Neuron (in vitro differentiated cells): ENCODE data around the gene SLC44A5.
"Not testable (repeated sequence)": the region's sequence is repeated elsewhere in the genome, so short reads cannot be mapped to it uniquely, and the experiment has no call there.

Experiments used
- H2AFZ ChIP-seq: one replicate; pipeline ENCODE4 v1.6.1; 2013; ENCODE audit warnings: low read depth, mild to moderate bottlenecking, inconsistent platforms, low read length, moderate library complexity
- H3K27me3 ChIP-seq: one replicate; pipeline ENCODE4 v1.6.1; 2013; ENCODE audit warnings: low read length; ENCODE audit not compliant: insufficient read depth
- H3K36me3 ChIP-seq: one replicate; pipeline ENCODE4 v1.6.1; 2013; ENCODE audit warnings: low read length; ENCODE audit not compliant: insufficient read depth
- H3K4me1 ChIP-seq: one replicate; pipeline ENCODE4 v1.6.1; 2013; ENCODE audit warnings: low read length; ENCODE audit not compliant: insufficient read depth
- H3K4me3 ChIP-seq: 2 replicates; pipeline ENCODE4 v1.5.1; 2013; ENCODE audit warnings: mild to moderate bottlenecking, low read length, moderate library complexity
- H3K9me3 ChIP-seq: one replicate; pipeline ENCODE4 v1.6.1; 2013; ENCODE audit warnings: low read length

SLC44A5 gene

GRCh38 chr1:75492011-75492410 is 118.9 kb downstream of the SLC44A5 start:
- no peak overlapping the region for H3K4me3 ChIP-seq
- H2AFZ ChIP-seq: no peak overlapping the region
- no peaks in the 10 kb centered on the region for H3K27me3 ChIP-seq
- no peaks in the 10 kb centered on the region for H3K4me1 ChIP-seq
- H3K9me3 ChIP-seq: no peaks in the 10 kb centered on the region
- no peaks in the 10 kb centered on the region for H3K36me3 ChIP-seq

DNA sequence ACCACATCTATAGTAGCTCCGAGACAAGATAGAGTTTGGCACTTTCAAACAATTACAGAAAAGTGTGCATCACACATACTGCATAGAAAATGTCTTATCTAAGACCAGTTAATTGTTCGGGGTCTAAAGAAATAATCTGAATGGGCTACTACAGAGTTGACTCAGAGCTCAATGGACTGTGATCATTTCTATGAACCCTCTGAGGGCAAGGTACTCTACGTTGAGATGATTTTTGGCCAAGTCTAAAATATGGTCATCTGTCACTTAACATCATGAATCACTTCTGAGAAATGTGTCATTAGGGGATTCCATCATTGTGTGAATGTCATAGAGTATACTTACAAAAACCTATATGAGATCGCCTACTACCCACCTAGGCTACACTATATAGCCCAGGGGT is 123.5 kb downstream of the SLC44A5 start:
- no peaks in the 10 kb centered on the region for H3K4me1 ChIP-seq
- H3K36me3 ChIP-seq: no peaks in the 10 kb centered on the region
- H2AFZ ChIP-seq: no peak overlapping the region
- H3K27me3 ChIP-seq: no peaks in the 10 kb centered on the region
- peaks cover 10% of the 10 kb centered on the region for H3K9me3 ChIP-seq
- no peak overlapping the region for H3K4me3 ChIP-seq

DNA sequence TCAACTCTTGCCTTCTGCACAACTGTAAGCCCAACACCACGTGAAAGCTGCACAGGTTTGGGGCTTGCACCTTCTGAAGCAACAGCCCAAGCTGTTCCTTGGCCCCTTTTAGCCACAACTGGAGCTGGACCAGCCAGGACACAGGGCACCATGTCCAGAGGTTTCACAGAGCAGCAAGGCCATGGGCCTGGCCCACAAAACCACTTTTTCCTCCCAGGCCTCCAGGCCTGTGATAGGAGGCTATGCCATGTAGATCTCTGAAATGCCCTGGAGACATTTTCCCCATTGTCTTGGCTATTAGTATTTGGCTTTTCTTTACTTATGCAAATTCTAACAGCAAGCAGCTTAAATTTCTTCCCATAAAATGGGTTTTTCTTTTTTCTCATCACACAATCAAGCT is 126.1 kb downstream of the SLC44A5 start:
- H3K27me3 ChIP-seq: no peaks in the 10 kb centered on the region
- peaks cover 10% of the 10 kb centered on the region for H3K9me3 ChIP-seq
- H2AFZ ChIP-seq: no peak overlapping the region
- H3K4me1 ChIP-seq: no peaks in the 10 kb centered on the region
- H3K36me3 ChIP-seq: no peaks in the 10 kb centered on the region
- no peak overlapping the region for H3K4me3 ChIP-seq

GRCh38 chr1:75482951-75483350 is 128.0 kb downstream of the SLC44A5 start:
- H3K4me3 ChIP-seq: no peak overlapping the region
- H3K36me3 ChIP-seq: no peaks in the 10 kb centered on the region
- no peaks in the 10 kb centered on the region for H3K27me3 ChIP-seq
- H3K4me1 ChIP-seq: no peaks in the 10 kb centered on the region
- peaks cover 10% of the 10 kb centered on the region for H3K9me3 ChIP-seq
- no peak overlapping the region for H2AFZ ChIP-seq

DNA sequence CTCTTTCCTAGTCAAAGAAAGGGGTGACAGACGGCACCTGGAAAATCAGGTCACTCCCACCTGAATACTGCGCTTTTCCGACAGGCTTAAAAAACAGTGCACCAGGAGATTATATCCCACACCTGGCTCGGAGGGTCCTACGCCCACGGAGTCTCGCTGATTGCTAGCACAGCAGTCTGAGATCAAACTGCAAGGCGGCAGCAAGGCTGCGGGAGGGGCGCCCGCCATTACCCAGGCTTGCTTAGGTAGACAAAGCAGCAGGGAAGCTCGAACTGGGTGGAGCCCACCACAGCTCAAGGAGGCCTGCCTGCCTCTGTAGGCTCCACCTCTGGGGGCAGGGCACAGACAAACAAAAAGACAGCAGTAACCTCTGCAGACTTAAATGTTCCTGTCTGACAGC is 134.4 kb downstream of the SLC44A5 start:
- H3K4me3 ChIP-seq, H3K36me3 ChIP-seq, H2AFZ ChIP-seq, H3K4me1 ChIP-seq, H3K27me3 ChIP-seq, H3K9me3 ChIP-seq: not testable (repeated sequence)

GRCh38 chr1:75475696-75476095 is 135.2 kb downstream of the SLC44A5 start:
- no peak overlapping the region for H3K4me3 ChIP-seq
- H3K4me1 ChIP-seq: peaks cover 4% of the 10 kb centered on the region
- H2AFZ ChIP-seq: no peak overlapping the region
- no peaks in the 10 kb centered on the region for H3K27me3 ChIP-seq
- no peaks in the 10 kb centered on the region for H3K36me3 ChIP-seq
- H3K9me3 ChIP-seq: no peaks in the 10 kb centered on the region

- no peak overlapping the region for H2AFZ ChIP-seq
- H3K36me3 ChIP-seq: no peaks in the 10 kb centered on the region
- no peaks in the 10 kb centered on the region for H3K9me3 ChIP-seq
- no peaks in the 10 kb centered on the region for H3K27me3 ChIP-seq
- peaks cover 4% of the 10 kb centered on the region for H3K4me1 ChIP-seq
- H3K4me3 ChIP-seq: no peak overlapping the region
These were observed 137.8 kb downstream of the SLC44A5 start for GRCh38 chr1:75472971-75473603.

GRCh38 chr1:75472089-75472970 is 138.6 kb downstream of the SLC44A5 start:
- no peaks in the 10 kb centered on the region for H3K36me3 ChIP-seq
- H3K4me1 ChIP-seq: peaks cover 4% of the 10 kb centered on the region
- no peaks in the 10 kb centered on the region for H3K9me3 ChIP-seq
- H3K27me3 ChIP-seq: no peaks in the 10 kb centered on the region
- H2AFZ ChIP-seq: no peak overlapping the region
- no peak overlapping the region for H3K4me3 ChIP-seq

DNA sequence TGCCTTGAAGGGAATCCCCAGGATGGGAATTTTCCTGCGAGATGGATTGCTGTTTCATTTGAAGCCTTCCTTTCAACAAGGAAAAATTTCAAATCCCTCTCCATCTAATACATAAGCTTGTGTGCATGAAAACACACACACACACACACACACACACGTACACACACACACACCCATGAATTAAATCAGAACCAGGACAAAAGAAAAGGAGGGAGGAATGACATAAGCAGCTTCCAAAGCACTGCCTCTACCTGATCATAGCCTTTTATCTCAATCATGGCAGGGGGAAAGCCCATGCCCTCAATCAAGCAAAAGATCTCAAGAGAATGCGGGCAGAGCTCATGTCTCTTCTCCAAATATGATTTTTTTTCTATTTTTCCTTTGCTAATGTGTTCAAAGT is 139.7 kb downstream of the SLC44A5 start:
- H3K9me3 ChIP-seq: no peaks in the 10 kb centered on the region
- H3K4me3 ChIP-seq: no peak overlapping the region
- no peak overlapping the region for H2AFZ ChIP-seq
- peaks cover 4% of the 10 kb centered on the region for H3K4me1 ChIP-seq
- no peaks in the 10 kb centered on the region for H3K27me3 ChIP-seq
- H3K36me3 ChIP-seq: no peaks in the 10 kb centered on the region

DNA sequence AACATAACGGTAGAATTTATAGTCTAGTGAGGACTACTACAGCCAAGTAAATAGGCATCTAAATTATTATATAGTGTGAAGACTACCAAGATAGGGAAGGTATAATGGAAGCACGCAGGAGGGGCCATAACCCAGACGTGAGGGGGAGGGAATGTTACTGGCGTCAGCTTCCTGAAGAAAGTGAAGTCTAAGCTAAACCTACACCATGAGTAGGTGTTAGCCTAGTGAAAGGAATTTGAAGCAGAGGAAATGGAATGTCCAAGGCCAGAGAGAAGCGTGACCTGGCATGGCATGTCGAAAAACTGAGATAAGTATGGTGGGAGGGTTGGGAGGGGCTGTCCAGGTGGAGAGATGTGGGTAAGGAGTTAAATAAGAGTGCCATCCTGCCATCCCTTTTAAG is 140.5 kb downstream of the SLC44A5 start:
- Histone ChIP-seq H2AFZ (no peak overlapping the region), H3K36me3 (no peaks in the 10 kb centered on the region), H3K27me3 (no peaks in the 10 kb centered on the region), H3K4me3 (no peak overlapping the region), H3K9me3 (no peaks in the 10 kb centered on the region), H3K4me1 (peaks cover 4% of the 10 kb centered on the region)

DNA sequence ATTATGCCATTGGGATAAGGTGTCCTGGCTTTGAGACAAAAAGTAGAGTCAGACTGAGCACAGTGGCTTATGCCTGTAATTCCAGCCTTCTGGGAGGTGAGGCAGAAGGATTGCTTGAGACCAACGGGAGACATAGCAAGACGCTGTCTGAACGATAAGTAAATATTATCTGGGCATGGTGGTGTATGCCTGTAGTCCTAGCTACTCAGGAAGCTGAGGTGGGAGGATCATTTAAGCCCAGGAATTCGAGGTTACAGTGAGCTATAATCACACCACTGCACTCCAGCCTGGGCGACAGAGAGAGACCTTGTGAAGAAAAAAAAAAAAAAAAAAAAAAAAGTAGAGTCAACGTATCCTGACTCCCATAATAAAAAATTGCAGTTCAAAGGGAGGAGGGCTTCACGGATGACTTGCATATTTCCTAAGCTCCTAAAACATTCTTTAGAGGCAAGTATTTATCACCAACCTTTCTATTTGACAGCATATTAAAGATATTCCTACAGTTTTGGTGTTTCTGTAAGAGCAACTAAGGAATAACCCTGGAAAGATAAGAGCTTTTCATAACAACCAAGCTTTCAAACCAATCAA is 141.2 kb downstream of the SLC44A5 start:
- H3K9me3 ChIP-seq: no peaks in the 10 kb centered on the region
- no peaks in the 10 kb centered on the region for H3K36me3 ChIP-seq
- H3K27me3 ChIP-seq: no peaks in the 10 kb centered on the region
- H3K4me3 ChIP-seq: no peak overlapping the region
- H2AFZ ChIP-seq: no peak overlapping the region
- H3K4me1 ChIP-seq: peaks cover 4% of the 10 kb centered on the region

DNA sequence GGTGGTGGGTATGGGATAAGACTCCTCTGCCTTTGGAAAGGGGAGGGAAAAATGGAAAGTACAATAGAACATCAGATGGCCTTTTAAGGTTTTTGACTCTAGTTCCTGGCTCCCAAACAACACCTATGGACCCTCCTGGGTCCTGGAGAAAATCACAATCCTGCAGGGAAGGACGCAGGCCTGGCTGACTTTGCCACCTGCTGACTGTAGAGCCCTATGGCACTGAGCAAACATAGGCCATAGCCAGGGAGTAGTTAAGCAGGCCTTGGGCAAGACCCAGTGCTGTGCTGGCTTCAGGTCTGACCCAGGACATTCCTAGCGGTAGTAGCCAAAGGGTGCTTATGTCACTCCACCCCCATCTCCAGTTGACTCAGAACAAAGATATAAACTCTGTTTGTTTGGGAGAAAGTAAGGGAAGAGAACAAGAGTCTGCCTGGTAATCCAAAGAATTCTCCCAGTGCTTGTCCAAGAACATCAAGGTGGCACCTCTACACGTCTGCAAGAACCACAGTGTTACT is 149.0 kb downstream of the SLC44A5 start:
- no peak overlapping the region for H3K4me3 ChIP-seq
- no peak overlapping the region for H2AFZ ChIP-seq
- no peaks in the 10 kb centered on the region for H3K4me1 ChIP-seq
- peaks cover 5% of the 10 kb centered on the region for H3K9me3 ChIP-seq
- no peaks in the 10 kb centered on the region for H3K36me3 ChIP-seq
- no peaks in the 10 kb centered on the region for H3K27me3 ChIP-seq

- Histone ChIP-seq H3K27me3 (no peaks in the 10 kb centered on the region), H3K4me1 (no peaks in the 10 kb centered on the region), H3K36me3 (no peaks in the 10 kb centered on the region), H3K9me3 (no peaks in the 10 kb centered on the region), H3K4me3 (no peak overlapping the region), H2AFZ (no peak overlapping the region)
These were observed 160.9 kb downstream of the SLC44A5 start for GRCh38 chr1:75449998-75450397.
